HEK293T (cell line): Measurements from ENCODE around the gene SETD2.

Experiments used
- BHLHE40 ChIP-seq: fragments of 450-650 bp; IDR thresholded peaks from 2 replicates; pipeline ENCODE4 v1.6.1; 2016; ENCODE audit warnings: mild to moderate bottlenecking, moderate library complexity, borderline replicate concordance
- FOXA1 ChIP-seq: fragments of 450-650 bp; IDR thresholded peaks from 2 replicates; pipeline ENCODE4 v1.6.1; 2016; ENCODE audit warnings: mild to moderate bottlenecking
- NFRKB ChIP-seq: fragments of 450-650 bp; IDR thresholded peaks from 2 replicates; pipeline ENCODE4 v1.6.1; 2016; ENCODE audit warnings: mild to moderate bottlenecking, moderate library complexity
- SP1 ChIP-seq: fragments of 450-650 bp; IDR thresholded peaks from 2 replicates; pipeline ENCODE4 v1.6.1; 2017
- TARDBP ChIP-seq: fragments of 450-650 bp; IDR thresholded peaks from 2 replicates; pipeline ENCODE4 v1.6.1; 2016

GRCh38 chr3:46986782-46987310, 177.1 kb downstream of the SETD2 start:
- TF ChIP-seq BHLHE40 (no peak), NFRKB (no peak), TARDBP (no peak), SP1 (no peak), FOXA1 (no peak)
